Activated T-helper 1 cell treated with anti-CD3 and anti-CD28 coated beads, Interleukin-12 subunit alpha, Interleukin-12 subunit beta, Interleukin-2, Interleukin-4 antibody, amounts not matched to agents 30 ng/mL and 10 ng/mL and 1 ng/mL, durations not matched to agents 14 hours and 24 hours and 36 hours (primary cell): ENCODE results near the gene TMEM168. TPM values are rescaled to one million over a fixed set of nuclear protein-coding genes. Genes with fewer than 3 reads are reported as not detected.
"Not testable (repeated sequence)": the region's sequence is repeated elsewhere in the genome, so short reads cannot be mapped to it uniquely, and the experiment has no call there.

Source experiments
- DNase-seq: peaks from one replicate; pipeline ENCODE4 v3.0.0; 2021; ENCODE audit warnings: low spot score
- H3K27ac Mint-ChIP-seq: one replicate; pipeline ENCODE4 v1.8.0; 2021; ENCODE audit warnings: mild to moderate bottlenecking, mixed read lengths
- H3K27me3 Mint-ChIP-seq: one replicate; pipeline ENCODE4 v1.8.0; 2022; ENCODE audit warnings: mild to moderate bottlenecking, moderate library complexity, mixed read lengths; ENCODE audit not compliant: insufficient read depth
- H3K36me3 Mint-ChIP-seq: one replicate; pipeline ENCODE4 v1.8.0; 2021; ENCODE audit warnings: low read depth, mixed read lengths
- H3K4me1 Mint-ChIP-seq: one replicate; pipeline ENCODE4 v1.8.0; 2021; ENCODE audit warnings: low read depth, mixed read lengths
- H3K4me3 Mint-ChIP-seq: one replicate; pipeline ENCODE4 v1.8.0; 2021; ENCODE audit warnings: mild to moderate bottlenecking, moderate library complexity, mixed read lengths
- H3K9me3 Mint-ChIP-seq: one replicate; pipeline ENCODE4 v1.8.0; 2021; ENCODE audit warnings: mixed read lengths
- intact Hi-C: fragments of 100-400 bp; cut with micrococcal nuclease; formaldehyde crosslinking; loops from one replicate; pipeline ENCODE4 v1.15.1; 2024
- total RNA-seq: library from RNA; stranded (reverse); gene quantifications from 2 replicates; pipeline ENCODE4 v1.2.3, GENCODE V29; 2022

The TMEM168 gene
- total RNA-seq, 1 donor from 2014 or later, result 18.1 TPM

- DNase-seq, result no peak
- Mint-ChIP-seq H3K4me1 (no peaks in the 10 kb centered on the region), H3K27me3 (peaks cover 3% of the 10 kb centered on the region), H3K9me3 (peaks cover 2% of the 10 kb centered on the region), H3K27ac (no peak overlapping the region), H3K4me3 (no peak overlapping the region), H3K36me3 (no peaks in the 10 kb centered on the region)
- intact Hi-C loops, result no loop called here
These were observed 46.4 kb downstream of the TMEM168 start for GRCh38 chr7:112743811-112744210.

GRCh38 chr7:112740667-112741066 lies 49.5 kb downstream of the TMEM168 start:
- Mint-ChIP-seq H3K9me3 (peaks cover 5% of the 10 kb centered on the region), H3K27ac (no peak overlapping the region), H3K36me3 (no peaks in the 10 kb centered on the region), H3K4me1 (no peaks in the 10 kb centered on the region), H3K27me3 (peaks cover 3% of the 10 kb centered on the region), H3K4me3 (no peak overlapping the region)
- no peak for DNase-seq
- intact Hi-C loops, result no loop called here

- Mint-ChIP-seq H3K27ac (no peak overlapping the region), H3K27me3 (peaks cover 3% of the 10 kb centered on the region), H3K9me3 (peaks cover 8% of the 10 kb centered on the region), H3K4me3 (no peak overlapping the region), H3K4me1 (no peaks in the 10 kb centered on the region), H3K36me3 (no peaks in the 10 kb centered on the region)
- intact Hi-C loops, result no loop called here
- DNase-seq, result no peak
These were observed 50.6 kb downstream of the TMEM168 start for GRCh38 chr7:112739436-112740180.

DNA sequence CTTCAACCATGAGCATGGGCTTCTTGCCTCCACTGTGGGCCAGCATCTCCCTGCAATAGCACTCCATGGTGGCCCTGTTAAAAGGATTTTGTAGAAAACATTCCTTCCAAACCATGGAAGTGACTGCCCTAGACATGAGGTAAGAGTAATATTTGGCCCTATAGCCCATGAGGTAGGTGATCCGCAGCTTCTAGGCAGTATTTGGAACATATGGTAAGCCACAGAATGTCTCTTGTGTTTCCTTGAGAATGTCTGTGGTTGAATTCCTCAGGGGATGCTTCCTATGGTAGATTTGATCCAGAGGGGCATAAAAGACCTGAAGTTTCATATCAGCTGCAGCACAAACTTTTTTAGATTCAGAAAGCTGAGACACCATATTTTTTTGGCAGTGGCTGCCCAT lies 54.9 kb downstream of the TMEM168 start:
- Mint-ChIP-seq H3K4me1 (no peaks in the 10 kb centered on the region), H3K27me3 (no peaks in the 10 kb centered on the region), H3K9me3 (peaks cover 22% of the 10 kb centered on the region), H3K27ac (no peak overlapping the region), H3K36me3 (no peaks in the 10 kb centered on the region), H3K4me3 (no peak overlapping the region)
- DNase-seq, result no peak
- intact Hi-C loops, result no loop called here

DNA sequence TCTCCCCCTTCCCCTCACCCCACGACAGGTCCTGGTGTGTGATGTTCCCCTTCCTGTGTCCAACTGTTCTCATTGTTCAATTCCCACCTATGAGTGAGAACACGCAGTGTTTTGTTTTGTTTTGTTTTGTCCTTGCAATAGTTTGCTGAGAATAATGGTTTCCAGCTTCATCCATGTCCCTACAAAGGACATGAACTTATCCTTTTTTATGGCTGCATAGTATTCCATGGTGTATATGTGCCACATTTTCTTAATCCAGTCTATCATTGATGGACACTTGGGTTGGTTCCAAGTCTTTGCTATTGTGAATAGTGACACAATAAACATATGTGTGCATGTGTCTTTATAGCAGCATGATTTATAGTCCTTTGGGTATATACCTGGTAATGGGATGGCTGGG lies 58.9 kb downstream of the TMEM168 start:
- H3K4me1 Mint-ChIP-seq, H3K36me3 Mint-ChIP-seq, H3K4me3 Mint-ChIP-seq, DNase-seq, H3K27ac Mint-ChIP-seq, intact Hi-C loops, H3K27me3 Mint-ChIP-seq: not testable (repeated sequence)
- peaks cover 21% of the 10 kb centered on the region for H3K9me3 Mint-ChIP-seq

DNA sequence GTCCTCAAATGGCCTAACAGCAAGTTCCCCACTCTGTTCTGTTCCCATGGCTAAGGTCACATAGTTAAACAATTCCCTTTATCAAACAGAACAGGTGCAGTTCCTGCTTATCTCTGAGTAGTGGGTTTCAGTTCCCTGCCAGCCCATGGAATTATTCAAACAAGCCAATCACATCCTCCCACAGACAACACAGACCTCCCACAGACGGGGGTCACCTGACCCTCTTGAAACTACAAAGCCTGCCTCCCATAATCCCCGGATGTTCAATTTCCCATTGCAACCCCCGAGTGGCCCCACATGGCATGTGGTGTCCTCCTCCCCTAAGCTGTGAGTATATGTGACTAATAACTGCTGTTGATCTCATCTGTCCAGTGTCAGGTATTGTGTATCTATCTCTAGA lies 64.1 kb downstream of the TMEM168 start:
- no peak for DNase-seq
- H3K36me3 Mint-ChIP-seq, result no peaks in the 10 kb centered on the region
- no peak overlapping the region for H3K4me3 Mint-ChIP-seq

GRCh38 chr7:112723416-112723815 lies 66.8 kb downstream of the TMEM168 start:
- no peak for DNase-seq
- intact Hi-C loops, result no loop called here
- no peak overlapping the region for H3K4me3 Mint-ChIP-seq
- no peak overlapping the region for H3K27ac Mint-ChIP-seq
- H3K27me3 Mint-ChIP-seq, result peaks cover 2% of the 10 kb centered on the region
- H3K4me1 Mint-ChIP-seq, result no peaks in the 10 kb centered on the region
- H3K9me3 Mint-ChIP-seq, result no peaks in the 10 kb centered on the region
- H3K36me3 Mint-ChIP-seq, result no peaks in the 10 kb centered on the region

More for the DNA sequence above, 64.1 kb downstream of the TMEM168 start:
- Mint-ChIP-seq H3K27me3 (no peaks in the 10 kb centered on the region), H3K9me3 (peaks cover 4% of the 10 kb centered on the region), H3K4me1 (no peaks in the 10 kb centered on the region), H3K27ac (no peak overlapping the region)
- intact Hi-C loops, result no loop called here

GRCh38 chr7:112721366-112721765 lies 68.8 kb downstream of the TMEM168 start:
- H3K4me3 Mint-ChIP-seq, result no peak overlapping the region
- no peak for DNase-seq
- peaks cover 2% of the 10 kb centered on the region for H3K27me3 Mint-ChIP-seq
- H3K9me3 Mint-ChIP-seq, result no peaks in the 10 kb centered on the region
- H3K27ac Mint-ChIP-seq, result no peak overlapping the region
- intact Hi-C loops, result no loop called here
- H3K4me1 Mint-ChIP-seq, result no peaks in the 10 kb centered on the region
- no peaks in the 10 kb centered on the region for H3K36me3 Mint-ChIP-seq

DNA sequence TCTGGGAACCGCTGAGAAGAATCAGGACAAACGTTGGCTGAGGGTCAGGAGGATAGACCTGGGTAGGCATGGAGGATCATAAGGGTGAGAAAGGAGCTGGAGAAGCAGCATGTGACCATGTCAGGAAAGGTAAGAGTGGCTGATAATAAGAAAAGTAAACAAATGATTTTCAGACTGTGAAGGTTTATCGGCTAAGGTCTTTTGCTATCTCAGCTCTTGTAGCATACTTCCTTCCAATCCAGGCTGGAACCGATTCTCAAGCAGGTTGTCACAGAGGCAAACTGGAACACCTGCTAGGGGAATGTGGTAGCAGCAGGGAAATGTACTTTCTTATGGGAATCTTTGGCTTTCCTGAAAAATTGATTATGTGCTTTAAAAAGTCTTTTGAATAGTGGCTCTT lies 74.7 kb downstream of the TMEM168 start:
- Mint-ChIP-seq H3K27me3 (peaks cover 2% of the 10 kb centered on the region), H3K4me1 (no peaks in the 10 kb centered on the region)
- no peak for DNase-seq

GRCh38 chr7:112714917-112715316 lies 75.3 kb downstream of the TMEM168 start:
- Mint-ChIP-seq H3K4me3 (no peak overlapping the region), H3K27ac (no peak overlapping the region), H3K27me3 (peaks cover 2% of the 10 kb centered on the region), H3K4me1 (no peaks in the 10 kb centered on the region), H3K9me3 (no peaks in the 10 kb centered on the region), H3K36me3 (no peaks in the 10 kb centered on the region)
- intact Hi-C loops, result no loop called here
- no peak for DNase-seq

More for the DNA sequence above, 74.7 kb downstream of the TMEM168 start:
- no peaks in the 10 kb centered on the region for H3K9me3 Mint-ChIP-seq
- no peak overlapping the region for H3K4me3 Mint-ChIP-seq
- H3K27ac Mint-ChIP-seq, result no peak overlapping the region
- H3K36me3 Mint-ChIP-seq, result no peaks in the 10 kb centered on the region
- intact Hi-C loops, result no loop called here
